Muscle layer of colon (tissue), 2 donors: ENCODE results near the gene EIF4G3.

Source experiments
- H3K27ac ChIP-seq: one replicate; pipeline ENCODE4 v1.7.0; 2013; ENCODE audit warnings: low read depth, mild to moderate bottlenecking, low read length, moderate library complexity
- H3K27me3 ChIP-seq, 2 donors: one replicate each; pipeline ENCODE4 v1.7.0; 2013; ENCODE audit warnings: low read length in 2 of 2, mild to moderate bottlenecking in 2 of 2; ENCODE audit not compliant: insufficient read depth in 2 of 2, control insufficient read depth in 1 of 2
- H3K36me3 ChIP-seq: one replicate; pipeline ENCODE4 v1.7.0; 2013; ENCODE audit warnings: mild to moderate bottlenecking, low read length; ENCODE audit not compliant: insufficient read depth
- H3K4me1 ChIP-seq: one replicate; pipeline ENCODE4 v1.7.0; 2013; ENCODE audit warnings: mild to moderate bottlenecking, low read length; ENCODE audit not compliant: insufficient read depth
- H3K4me3 ChIP-seq, 2 donors: one replicate each; pipeline ENCODE4 v1.7.0; 2013; ENCODE audit warnings: low read length in 2 of 2, low read depth in 1 of 2, mild to moderate bottlenecking in 1 of 2, moderate library complexity in 1 of 2
- H3K9ac ChIP-seq: one replicate; pipeline ENCODE4 v1.7.0; 2013; ENCODE audit warnings: low read length
- H3K9me3 ChIP-seq: one replicate; pipeline ENCODE4 v1.7.0; 2013; ENCODE audit warnings: mild to moderate bottlenecking, low read length
- donor health status: abdominal sarcoma.
- donor health status: Adenocarcinoma of cecum.

The EIF4G3 gene

GRCh38 chr1:20998826-20999225, 177.9 kb downstream of the EIF4G3 start:
- Histone ChIP-seq H3K9me3 (no peaks in the 10 kb centered on the region), H3K27me3 (no peaks in the 10 kb centered on the region), H3K4me3 (no peak overlapping the region), H3K9ac (no peak overlapping the region), H3K4me1 (peaks cover 18% of the 10 kb centered on the region), H3K36me3 (no peaks in the 10 kb centered on the region), H3K27ac (no peak overlapping the region)

- H3K4me1 ChIP-seq: peaks cover 18% of the 10 kb centered on the region
- H3K9ac ChIP-seq: no peak overlapping the region
- no peaks in the 10 kb centered on the region for H3K27me3 ChIP-seq
- H3K27ac ChIP-seq: no peak overlapping the region
- H3K9me3 ChIP-seq: no peaks in the 10 kb centered on the region
- no peaks in the 10 kb centered on the region for H3K36me3 ChIP-seq
- no peak overlapping the region for H3K4me3 ChIP-seq
These were observed 179.0 kb downstream of the EIF4G3 start for GRCh38 chr1:20997602-20998224.

- Histone ChIP-seq H3K9me3 (no peaks in the 10 kb centered on the region), H3K4me3 (no peak overlapping the region), H3K27me3 (no peaks in the 10 kb centered on the region), H3K4me1 (peaks cover 14% of the 10 kb centered on the region), H3K27ac (no peak overlapping the region), H3K9ac (no peak overlapping the region), H3K36me3 (no peaks in the 10 kb centered on the region)
These were observed 180.1 kb downstream of the EIF4G3 start for GRCh38 chr1:20996554-20996953.

- H3K36me3 ChIP-seq: no peaks in the 10 kb centered on the region
- H3K4me3 ChIP-seq: no peak overlapping the region
- no peaks in the 10 kb centered on the region for H3K27me3 ChIP-seq
- H3K4me1 ChIP-seq: no peaks in the 10 kb centered on the region
- no peak overlapping the region for H3K9ac ChIP-seq
- no peaks in the 10 kb centered on the region for H3K9me3 ChIP-seq
- no peak overlapping the region for H3K27ac ChIP-seq
These were observed 182.8 kb downstream of the EIF4G3 start for GRCh38 chr1:20993716-20994575.

GRCh38 chr1:20992322-20993056, 184.2 kb downstream of the EIF4G3 start:
- no peak overlapping the region for H3K4me3 ChIP-seq

GRCh38 chr1:20988943-20989342, 187.8 kb downstream of the EIF4G3 start:
- no peak overlapping the region for H3K4me3 ChIP-seq
- no peak overlapping the region for H3K27ac ChIP-seq
- no peaks in the 10 kb centered on the region for H3K9me3 ChIP-seq

More at GRCh38 chr1:20992322-20993056, 184.2 kb downstream of the EIF4G3 start:
- Histone ChIP-seq H3K9ac (no peak overlapping the region), H3K27me3 (no peaks in the 10 kb centered on the region), H3K9me3 (no peaks in the 10 kb centered on the region), H3K27ac (no peak overlapping the region), H3K36me3 (no peaks in the 10 kb centered on the region), H3K4me1 (no peaks in the 10 kb centered on the region)

GRCh38 chr1:20987831-20988825, 188.6 kb downstream of the EIF4G3 start:
- H3K27ac ChIP-seq: no peak overlapping the region
- H3K9me3 ChIP-seq: no peaks in the 10 kb centered on the region
- no peaks in the 10 kb centered on the region for H3K4me1 ChIP-seq
- H3K9ac ChIP-seq: no peak overlapping the region
- no peaks in the 10 kb centered on the region for H3K27me3 ChIP-seq
- no peaks in the 10 kb centered on the region for H3K36me3 ChIP-seq
- no peak overlapping the region for H3K4me3 ChIP-seq

More at GRCh38 chr1:20988943-20989342, 187.8 kb downstream of the EIF4G3 start:
- Histone ChIP-seq H3K9ac (no peak overlapping the region), H3K27me3 (no peaks in the 10 kb centered on the region), H3K4me1 (no peaks in the 10 kb centered on the region), H3K36me3 (no peaks in the 10 kb centered on the region)

- no peaks in the 10 kb centered on the region for H3K27me3 ChIP-seq
- no peaks in the 10 kb centered on the region for H3K36me3 ChIP-seq
- no peak overlapping the region for H3K4me3 ChIP-seq
- no peak overlapping the region for H3K27ac ChIP-seq
- H3K4me1 ChIP-seq: no peaks in the 10 kb centered on the region
- no peak overlapping the region for H3K9ac ChIP-seq
- H3K9me3 ChIP-seq: no peaks in the 10 kb centered on the region
These were observed 193.3 kb downstream of the EIF4G3 start for GRCh38 chr1:20983297-20983889.

- no peaks in the 10 kb centered on the region for H3K27me3 ChIP-seq
- H3K4me3 ChIP-seq: no peak overlapping the region
- H3K9ac ChIP-seq: no peak overlapping the region
- H3K4me1 ChIP-seq: no peaks in the 10 kb centered on the region
- H3K36me3 ChIP-seq: no peaks in the 10 kb centered on the region
- H3K9me3 ChIP-seq: no peaks in the 10 kb centered on the region
- no peak overlapping the region for H3K27ac ChIP-seq
These were observed 194.4 kb downstream of the EIF4G3 start for GRCh38 chr1:20982316-20982715.

GRCh38 chr1:20981915-20982314, 194.8 kb downstream of the EIF4G3 start:
- H3K27ac ChIP-seq: no peak overlapping the region
- no peaks in the 10 kb centered on the region for H3K36me3 ChIP-seq
- H3K4me3 ChIP-seq: no peak overlapping the region
- no peaks in the 10 kb centered on the region for H3K9me3 ChIP-seq
- no peaks in the 10 kb centered on the region for H3K27me3 ChIP-seq
- H3K9ac ChIP-seq: no peak overlapping the region
- no peaks in the 10 kb centered on the region for H3K4me1 ChIP-seq
